Fibroblast of lung (primary cell): ENCODE results near the gene PTPN9. TPM values are rescaled to one million over a fixed set of nuclear protein-coding genes. Genes with fewer than 3 reads are reported as not detected.
"Not testable (repeated sequence)": the region's sequence is repeated elsewhere in the genome, so short reads cannot be mapped to it uniquely, and the experiment has no call there.

ENCODE experiments used
- DNase-seq, 2 donors: peaks; one replicate each; pipeline versions ENCODE4 v3.0.0 to v3.0.0-alpha.2; 2010; ENCODE audit warnings: low read depth in 2 of 2
- H2AFZ ChIP-seq: 2 replicates; pipeline ENCODE4 v1.5.1; 2012; ENCODE audit warnings: low read length, control low read depth, inconsistent platforms
- H3K27ac ChIP-seq: 2 replicates; pipeline ENCODE4 v1.5.1; 2011; ENCODE audit warnings: low read length, control low read depth; ENCODE audit not compliant: insufficient read depth
- H3K27me3 ChIP-seq: 2 replicates; pipeline ENCODE4 v1.5.1; 2011; ENCODE audit warnings: mild to moderate bottlenecking, low read length; ENCODE audit not compliant: control insufficient read depth, insufficient read depth
- H3K36me3 ChIP-seq: 2 replicates; pipeline ENCODE4 v1.5.1; 2011; ENCODE audit warnings: low read length; ENCODE audit not compliant: control insufficient read depth, insufficient read depth
- H3K4me1 ChIP-seq: 2 replicates; pipeline ENCODE4 v1.5.1; 2011; ENCODE audit warnings: low read length; ENCODE audit not compliant: control insufficient read depth, insufficient read depth; ENCODE audit errors: extremely low read depth
- H3K4me2 ChIP-seq: 2 replicates; pipeline ENCODE4 v1.5.1; 2011; ENCODE audit warnings: low read length, control low read depth; ENCODE audit not compliant: insufficient read depth; ENCODE audit errors: extremely low read depth
- H3K4me3 ChIP-seq, 4 experiments: fragments of 200-600 bp in 1 of 4; sonication (generic) in 1 of 4; replicated peaks in 1 of 4; 2 replicates each; pipeline ENCODE4 v1.5.1; 2011 to 2016; ENCODE audit warnings: low read length in 4 of 4, low read depth in 3 of 4, mild to moderate bottlenecking in 3 of 4, control low read depth in 2 of 4, inconsistent platforms in 1 of 4, mixed read lengths in 1 of 4; ENCODE audit not compliant: insufficient read depth in 1 of 4; ENCODE audit errors: control extremely low read depth in 1 of 4
- H3K79me2 ChIP-seq: 2 replicates; pipeline ENCODE4 v1.5.1; 2012; ENCODE audit warnings: mild to moderate bottlenecking, low read length, inconsistent platforms; ENCODE audit not compliant: control insufficient read depth, insufficient read depth
- H3K9ac ChIP-seq: 2 replicates; pipeline ENCODE4 v1.5.1; 2011; ENCODE audit warnings: mild to moderate bottlenecking, low read length, control low read depth; ENCODE audit not compliant: insufficient read depth
- H3K9me3 ChIP-seq: 2 replicates; pipeline ENCODE4 v1.5.1; 2012; ENCODE audit warnings: low read depth, low read length; ENCODE audit not compliant: control insufficient read depth, insufficient read depth
- H4K20me1 ChIP-seq: 2 replicates; pipeline ENCODE4 v1.5.1; 2011; ENCODE audit warnings: low read length; ENCODE audit not compliant: control insufficient read depth, insufficient read depth; ENCODE audit errors: extremely low read depth
- CTCF ChIP-seq, 2 donors: IDR thresholded peaks in 1 of 2; conservative IDR thresholded peaks in 1 of 2; 1 replicate in 1 of 2; 2 replicates in 1 of 2; pipeline ENCODE4 v1.5.1; 2011 to 2012; ENCODE audit warnings: low read length in 2 of 2, control low read depth in 1 of 2, inconsistent platforms in 1 of 2, low read depth in 1 of 2, mild to moderate bottlenecking in 1 of 2
- EZH2 ChIP-seq: IDR thresholded peaks from 2 replicates; pipeline ENCODE4 v1.5.1; 2012; ENCODE audit warnings: low read length, control low read depth, mild to moderate bottlenecking; ENCODE audit errors: missing control alignments
- polyA plus RNA-seq, 2 donors: library from polyadenylated mRNA; depleted of rRNA in 1 of 2; stranded (reverse) in 1 of 2; unstranded in 1 of 2; fragments of >200 nt; gene quantifications; 2 replicates each; pipeline ENCODE4 v1.2.1, GENCODE V29; 2011 to 2012; ENCODE audit warnings: missing spikeins in 1 of 2
- total RNA-seq: library from RNA; depleted of rRNA; stranded (reverse); fragments of >200 nt; gene quantifications from 2 replicates; pipeline ENCODE4 v1.2.1, GENCODE V29; 2014

Gene PTPN9
- total and polyA plus RNA-seq, 2 donors (not counting 1 experiment from before 2014, with no cell fraction given), result 20.6 to 41.6 TPM

DNA sequence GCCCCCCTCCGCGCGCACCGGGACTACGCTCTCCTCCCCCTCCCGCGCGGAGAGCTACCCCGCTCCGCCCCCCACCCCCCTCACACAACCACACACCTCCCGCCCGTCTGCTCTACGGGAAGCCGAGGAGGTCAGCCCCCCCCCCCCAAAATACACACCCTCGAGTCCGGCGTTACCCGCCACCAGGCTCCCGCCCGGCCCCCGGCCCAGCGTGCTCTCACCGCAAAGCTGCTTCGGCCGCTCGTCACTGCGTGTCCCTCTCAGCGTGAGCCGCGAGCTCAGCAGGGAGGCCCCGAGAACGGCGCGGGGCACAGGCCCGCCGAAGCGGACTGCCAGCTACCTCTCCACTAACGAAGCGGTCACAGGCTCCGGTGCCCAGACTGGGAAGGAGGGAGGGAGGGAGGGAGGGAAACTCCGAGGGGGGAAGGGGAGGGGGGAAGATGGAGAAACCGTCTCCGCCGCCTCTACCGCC is 127.9 kb downstream of the PTPN9 start:
- Histone ChIP-seq H3K79me2 (peaks cover 48% of the 10 kb centered on the region), H3K36me3 (no peaks in the 10 kb centered on the region), H3K4me2 (no peak overlapping the region), H4K20me1 (no peaks in the 10 kb centered on the region), H3K9me3 (no peaks in the 10 kb centered on the region), H3K4me3 (peak overlapping the region; percentile 61 to 82 (median 66)), H3K27ac (peak overlapping the region; percentile 90), H3K9ac (peak overlapping the region; percentile 93), H3K27me3 (no peaks in the 10 kb centered on the region), H2AFZ (peak overlapping the region; percentile 39), H3K4me1 (peaks cover 5% of the 10 kb centered on the region)
- no peak for TF ChIP-seq CTCF (conservative IDR thresholded peaks at IDR 0.05 in 1 of 2, IDR thresholded peaks at IDR 0.05 in 1 of 2; ENCODE audit: low read depth in 1 of 2, low read length in 2 of 2)
- TF ChIP-seq EZH2, result no peak
- no peak for DNase-seq

DNA sequence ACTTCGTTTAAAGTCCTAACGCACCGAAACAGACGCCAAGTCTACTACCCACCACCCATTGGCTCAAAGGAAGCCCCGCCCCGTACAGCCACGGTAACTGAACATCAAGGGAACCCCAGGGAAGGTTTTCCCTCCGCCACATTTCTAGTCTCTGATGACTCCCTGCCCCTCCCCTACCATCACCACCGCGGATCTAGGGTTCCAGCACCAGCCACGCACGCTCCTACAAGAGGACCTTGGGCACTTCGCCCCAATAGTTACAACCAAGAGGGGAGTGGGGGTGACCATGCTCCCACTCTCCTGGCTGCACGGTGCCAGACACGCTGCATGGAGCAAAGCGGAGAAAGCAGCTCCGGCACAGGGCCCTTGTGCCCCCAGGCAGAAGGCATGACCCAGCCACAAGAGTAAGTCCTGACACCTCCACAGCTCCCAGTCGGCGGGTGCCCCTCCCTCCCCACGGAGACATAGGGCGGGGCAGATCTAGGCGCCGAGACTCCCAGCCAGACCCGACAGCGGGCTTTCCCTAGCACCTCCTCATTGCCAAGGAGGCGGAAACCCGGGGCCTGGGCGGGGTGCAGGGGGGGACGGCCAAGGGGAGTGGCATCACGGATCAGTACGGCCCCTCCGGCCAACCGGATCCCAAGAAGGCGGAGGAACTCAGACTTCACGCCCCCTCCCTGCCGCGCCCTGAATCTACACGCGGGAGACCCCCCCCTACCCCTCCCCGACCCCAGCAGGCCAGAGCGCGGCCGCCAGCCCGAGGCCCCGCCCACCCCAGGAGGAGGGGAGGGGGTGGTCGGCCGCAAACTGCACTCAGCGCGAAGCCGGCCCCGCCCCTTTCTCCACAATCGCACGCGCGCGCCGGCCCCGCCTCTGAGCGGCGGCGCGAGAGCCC is 128.6 kb downstream of the PTPN9 start:
- H3K4me3 ChIP-seq, result peak overlapping the region; percentile 73 to 99 (median 90)
- peaks cover 55% of the 10 kb centered on the region for H3K79me2 ChIP-seq
- H2AFZ ChIP-seq, result peak overlapping the region; percentile 75
- H3K36me3 ChIP-seq, result no peaks in the 10 kb centered on the region
- H3K27ac ChIP-seq, result peak overlapping the region; percentile 92
- no peaks in the 10 kb centered on the region for H4K20me1 ChIP-seq
- DNase-seq, result peak; percentile 96 to 98
- H3K9me3 ChIP-seq, result no peaks in the 10 kb centered on the region
- TF ChIP-seq EZH2 (no peak), CTCF (conservative IDR thresholded peaks at IDR 0.05 in 1 of 2, IDR thresholded peaks at IDR 0.05 in 1 of 2; ENCODE audit: low read depth in 1 of 2, low read length in 2 of 2) (no peak)
- peaks cover 5% of the 10 kb centered on the region for H3K4me1 ChIP-seq
- peak overlapping the region; percentile 99 for H3K4me2 ChIP-seq
- H3K27me3 ChIP-seq, result no peaks in the 10 kb centered on the region
- H3K9ac ChIP-seq, result peak overlapping the region; percentile 62

DNA sequence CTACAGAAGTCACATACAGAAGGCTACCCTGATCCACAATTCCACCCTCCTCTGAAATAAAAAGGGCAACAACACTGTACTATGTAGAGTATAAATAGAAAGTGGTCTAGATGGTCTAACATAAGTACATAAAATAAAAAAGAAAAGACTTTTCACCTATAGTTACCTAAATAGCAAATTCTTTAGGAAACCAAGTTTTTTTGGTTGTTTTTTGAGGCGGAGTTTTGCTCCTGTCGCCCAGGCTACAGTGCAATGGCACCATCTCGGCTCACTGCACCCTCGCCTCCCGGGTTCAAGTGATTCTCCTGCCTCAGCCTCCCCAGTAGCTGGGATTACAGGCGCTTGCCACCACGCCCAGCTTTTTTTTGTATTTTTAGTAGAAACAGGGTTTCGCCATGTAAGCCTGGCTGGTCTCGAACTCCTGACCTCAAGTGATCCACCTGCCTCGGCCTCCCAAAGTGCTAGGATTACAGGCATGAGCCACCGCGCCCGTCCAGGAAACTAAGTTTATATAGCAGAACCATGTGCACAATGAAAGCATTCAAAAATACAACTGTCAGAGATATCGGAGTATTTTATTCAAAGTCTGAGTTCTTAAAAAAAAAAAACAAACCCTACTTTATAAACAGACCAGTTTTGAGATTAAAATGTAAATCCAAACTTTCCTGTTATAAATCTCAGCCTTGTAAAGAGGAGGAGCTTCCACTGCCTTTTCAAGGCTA is 129.4 kb downstream of the PTPN9 start:
- no peaks in the 10 kb centered on the region for H3K27me3 ChIP-seq
- H2AFZ ChIP-seq, result no peak overlapping the region
- no peaks in the 10 kb centered on the region for H3K36me3 ChIP-seq
- peak overlapping the region; percentile 99 for H3K4me2 ChIP-seq
- H3K27ac ChIP-seq, result peak overlapping the region; percentile 92
- H3K4me3 ChIP-seq, result peak overlapping the region; percentile 73 to 99 (median 90)
- H3K9me3 ChIP-seq, result no peaks in the 10 kb centered on the region
- H3K79me2 ChIP-seq, result peaks cover 61% of the 10 kb centered on the region
- H3K9ac ChIP-seq, result no peak overlapping the region
- H3K4me1 ChIP-seq, result peaks cover 5% of the 10 kb centered on the region
- no peak for DNase-seq
- TF ChIP-seq CTCF (conservative IDR thresholded peaks at IDR 0.05 in 1 of 2, IDR thresholded peaks at IDR 0.05 in 1 of 2; ENCODE audit: low read depth in 1 of 2, low read length in 2 of 2) (no peak), EZH2 (no peak)
- no peaks in the 10 kb centered on the region for H4K20me1 ChIP-seq

GRCh38 chr15:75448171-75448570 is 130.9 kb downstream of the PTPN9 start:
- not testable (repeated sequence) for H3K4me2 ChIP-seq, H3K9ac ChIP-seq, H3K27me3 ChIP-seq, H3K36me3 ChIP-seq, DNase-seq, H2AFZ ChIP-seq, H3K4me3 ChIP-seq, H3K27ac ChIP-seq, H4K20me1 ChIP-seq, H3K9me3 ChIP-seq
- Histone ChIP-seq H3K4me1 (peaks cover 11% of the 10 kb centered on the region), H3K79me2 (peaks cover 64% of the 10 kb centered on the region)
